GM18508 (cell line): ENCODE data around the gene SLC39A3.

Experiments
- ATAC-seq: cut with Tn5 transposase; IDR thresholded peaks from one replicate; pipeline ENCODE4 v1.9.1; 2021; ENCODE audit warnings: moderate number of reproducible peaks; ENCODE audit not compliant: insufficient read depth, unreplicated experiment

The SLC39A3 gene

DNA sequence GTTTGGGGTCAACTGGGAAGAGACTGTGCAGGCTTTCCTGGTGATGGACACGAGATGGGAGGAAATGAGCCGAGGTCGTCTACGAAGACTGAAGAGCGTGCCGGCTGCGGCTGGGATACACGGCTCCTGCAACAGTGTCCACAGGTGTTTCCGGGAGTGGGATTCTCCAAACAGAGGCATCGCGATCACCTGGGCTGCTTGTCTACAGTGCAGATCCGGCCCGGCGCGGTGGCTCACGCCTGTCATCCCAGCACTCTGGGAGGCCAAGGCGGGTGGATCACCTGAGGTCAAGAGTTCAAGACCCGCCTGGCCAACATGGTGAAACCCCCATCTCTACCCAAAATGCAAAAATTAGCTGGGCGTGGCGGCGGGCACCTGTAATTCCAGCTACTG, 11.6 kb upstream of the SLC39A3 start:
- ATAC-seq = no peak

DNA sequence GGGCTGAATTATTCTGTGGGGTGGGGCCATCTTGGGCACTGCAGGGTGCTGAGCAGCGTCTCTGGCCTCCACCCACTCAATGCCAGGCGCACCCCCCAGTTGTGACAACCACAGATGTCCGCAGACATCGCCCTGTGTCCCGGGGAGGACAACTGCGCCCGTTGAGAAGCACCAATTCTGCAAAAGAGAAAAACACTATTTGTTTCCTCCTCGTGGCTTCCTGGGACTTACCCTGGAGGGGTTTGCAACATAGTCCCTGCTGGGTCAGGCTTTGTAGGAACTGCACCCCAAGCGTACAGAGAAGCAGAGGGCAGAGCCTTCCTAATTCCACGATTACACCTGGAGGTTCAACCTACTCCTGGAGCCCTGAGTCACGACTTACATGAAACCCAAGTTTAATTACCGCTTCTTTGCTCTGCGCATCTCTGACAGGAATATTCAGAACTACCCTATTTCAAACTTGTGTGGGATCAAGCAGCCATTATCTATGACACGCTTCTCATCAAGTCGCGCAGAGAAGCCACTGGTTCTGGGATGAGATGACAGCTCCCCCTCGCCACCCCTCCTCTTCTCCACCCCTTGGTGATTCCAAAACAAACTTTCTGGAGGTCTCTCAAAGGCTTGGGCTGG, 11.1 kb upstream of the SLC39A3 start:
- no peak for ATAC-seq

DNA sequence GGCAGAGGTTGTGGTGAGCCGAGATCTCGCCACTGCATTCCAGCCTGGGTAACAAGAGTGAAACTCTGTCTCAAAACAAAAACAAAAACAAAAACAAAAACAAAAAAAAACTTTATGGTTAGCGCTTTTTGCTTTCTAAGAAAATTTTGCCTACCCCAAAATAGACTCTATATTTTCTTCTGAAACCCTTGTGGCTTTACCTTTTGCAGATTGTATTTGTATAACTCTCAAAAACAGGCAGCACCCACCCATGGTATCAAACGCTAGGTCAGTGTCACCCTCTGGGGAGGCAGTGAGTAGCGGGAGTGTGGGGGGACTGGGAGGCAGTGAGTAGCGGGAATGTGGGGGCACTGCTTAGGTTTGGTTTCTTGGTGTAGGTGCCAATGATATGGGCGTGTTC, 7.5 kb upstream of the SLC39A3 start:
- ATAC-seq = no peak

DNA sequence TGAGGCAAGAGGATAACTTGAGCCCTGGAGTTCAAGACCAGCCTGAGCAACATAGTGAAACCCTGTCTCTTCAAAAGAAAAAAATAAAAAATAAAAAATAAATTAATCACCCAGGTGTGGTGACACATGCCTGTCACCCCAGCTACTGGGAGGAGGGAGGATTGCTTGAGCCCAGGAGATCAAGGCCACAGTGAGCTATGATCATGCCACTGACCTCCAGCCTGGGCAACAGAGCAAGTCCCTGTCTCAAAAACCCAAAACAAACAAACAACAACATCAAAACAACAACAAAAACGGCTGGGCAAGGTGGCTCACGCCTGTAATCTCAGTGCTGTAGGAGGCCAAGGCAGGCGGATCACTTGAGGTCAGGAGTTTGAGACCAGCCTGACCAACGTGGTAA, 4.3 kb upstream of the SLC39A3 start:
- ATAC-seq = no peak

DNA sequence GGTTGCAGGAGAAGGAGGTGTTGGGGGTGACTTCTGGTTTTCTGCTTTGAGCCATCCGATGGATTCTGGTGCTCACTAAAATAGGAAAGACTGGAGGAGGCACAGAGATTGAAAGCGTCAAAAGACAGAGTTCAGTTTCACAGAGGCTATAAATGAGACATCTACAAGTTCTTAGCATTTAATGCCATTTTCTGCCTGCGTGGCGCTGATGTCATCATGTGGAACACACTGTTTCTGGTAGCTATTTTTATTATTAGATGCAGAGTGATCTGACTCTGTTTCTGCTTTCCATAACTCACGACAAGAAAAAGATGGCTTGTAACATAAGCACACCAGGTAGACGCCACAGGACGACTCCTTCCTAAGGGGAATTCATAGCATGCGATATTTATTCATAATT, 3.3 kb upstream of the SLC39A3 start:
- no peak for ATAC-seq

DNA sequence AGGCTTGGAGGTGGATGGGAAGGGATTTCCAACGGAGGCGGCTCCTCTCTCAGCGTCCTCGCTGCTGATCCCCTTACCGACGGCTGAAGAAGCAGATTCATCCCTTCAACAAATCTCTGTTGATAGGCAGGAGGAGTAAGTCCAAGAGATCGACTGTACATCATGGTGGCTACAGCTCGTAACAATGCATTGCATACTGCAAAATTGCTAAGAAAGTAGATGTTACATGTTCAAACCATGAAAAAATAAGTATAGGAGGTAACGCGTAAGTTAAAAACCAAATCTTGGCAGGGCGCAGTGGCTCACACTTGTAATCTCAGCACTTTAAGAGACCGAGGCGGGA, 468 bp upstream of the SLC39A3 start:
- ATAC-seq = no peak

DNA sequence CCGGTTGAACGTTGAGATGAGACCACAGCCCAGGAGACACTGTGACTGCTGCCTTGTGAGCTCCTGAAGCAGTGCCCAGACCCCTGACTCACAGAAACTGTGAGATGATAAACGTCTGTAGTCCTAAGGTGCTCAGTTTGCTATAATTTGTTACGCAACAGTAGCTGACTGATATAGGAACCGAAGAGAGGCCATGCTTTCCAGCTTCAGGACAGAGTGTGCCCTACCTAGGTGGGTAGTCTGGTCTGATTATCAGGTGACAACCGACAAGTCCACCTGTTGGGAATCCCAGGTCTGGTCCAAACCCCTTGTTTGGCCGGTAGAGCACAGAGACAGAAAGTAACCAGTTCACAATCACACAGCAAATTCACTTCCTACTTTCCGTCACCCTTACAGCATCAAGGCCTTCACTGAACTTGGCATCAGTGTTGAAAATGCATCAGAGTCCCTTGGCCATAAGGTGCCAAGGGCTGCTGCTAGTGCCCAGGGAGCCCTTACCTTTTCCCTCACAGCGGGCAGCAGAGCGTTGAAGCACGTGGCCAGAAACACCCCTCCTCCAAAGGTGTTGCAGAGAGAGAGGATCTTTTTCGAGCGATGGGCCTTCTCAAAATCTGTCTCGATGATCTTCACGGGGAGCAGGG, 3.1 kb downstream of the SLC39A3 start:
- no peak for ATAC-seq

DNA sequence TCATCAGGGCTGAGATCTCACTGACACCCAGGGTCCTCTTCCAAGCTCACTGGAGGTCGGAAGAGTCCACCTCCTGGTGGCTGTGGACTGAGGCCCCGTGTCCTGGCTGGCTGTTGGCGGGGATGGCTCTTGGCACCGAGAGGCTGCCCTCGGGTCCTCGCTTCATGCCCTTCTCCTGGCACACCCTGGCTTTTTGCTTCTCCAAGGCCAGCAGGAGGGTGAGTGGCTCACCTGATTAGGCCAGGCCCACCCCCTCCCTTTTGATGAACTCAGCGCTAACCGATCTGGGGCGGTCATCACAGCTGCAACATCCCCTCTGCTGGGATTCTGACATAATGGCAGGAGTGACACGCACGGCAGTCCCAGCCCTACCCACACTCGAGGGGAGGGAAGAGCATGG, 4.4 kb downstream of the SLC39A3 start:
- no peak for ATAC-seq

DNA sequence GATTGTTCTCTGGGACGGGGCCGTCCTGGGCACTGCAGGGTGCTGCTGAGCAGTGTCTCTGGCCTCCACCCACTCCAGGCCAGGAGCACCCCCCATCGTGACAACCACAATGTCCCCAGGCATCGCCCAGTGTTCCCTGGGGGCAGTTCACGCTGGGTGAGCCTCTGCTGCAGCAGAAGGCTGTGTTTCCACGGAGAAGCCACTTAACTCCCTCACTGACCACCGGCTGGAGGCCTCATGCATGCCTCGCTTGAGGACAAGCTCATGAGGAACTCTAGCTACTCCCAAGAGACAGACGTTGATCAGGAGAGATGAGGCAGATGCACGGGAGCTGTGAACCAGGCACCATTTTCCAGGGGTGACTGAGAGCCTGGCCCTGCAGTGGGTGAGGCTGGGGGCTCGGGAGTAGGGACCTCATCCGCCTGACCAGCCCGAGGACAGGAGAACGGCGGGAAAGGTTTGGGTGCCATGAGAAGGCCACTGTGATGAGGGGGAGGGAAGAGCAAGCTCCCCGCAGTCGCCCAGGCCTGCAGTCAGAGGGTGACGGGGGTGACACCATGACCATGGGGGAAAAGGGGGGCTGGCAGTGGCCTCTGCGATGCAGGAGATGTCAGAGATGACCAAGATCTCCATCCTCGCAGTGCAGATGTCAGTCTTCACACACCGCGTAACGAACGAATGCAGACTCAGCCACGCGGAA, 5.1 kb downstream of the SLC39A3 start:
- no peak for ATAC-seq

DNA sequence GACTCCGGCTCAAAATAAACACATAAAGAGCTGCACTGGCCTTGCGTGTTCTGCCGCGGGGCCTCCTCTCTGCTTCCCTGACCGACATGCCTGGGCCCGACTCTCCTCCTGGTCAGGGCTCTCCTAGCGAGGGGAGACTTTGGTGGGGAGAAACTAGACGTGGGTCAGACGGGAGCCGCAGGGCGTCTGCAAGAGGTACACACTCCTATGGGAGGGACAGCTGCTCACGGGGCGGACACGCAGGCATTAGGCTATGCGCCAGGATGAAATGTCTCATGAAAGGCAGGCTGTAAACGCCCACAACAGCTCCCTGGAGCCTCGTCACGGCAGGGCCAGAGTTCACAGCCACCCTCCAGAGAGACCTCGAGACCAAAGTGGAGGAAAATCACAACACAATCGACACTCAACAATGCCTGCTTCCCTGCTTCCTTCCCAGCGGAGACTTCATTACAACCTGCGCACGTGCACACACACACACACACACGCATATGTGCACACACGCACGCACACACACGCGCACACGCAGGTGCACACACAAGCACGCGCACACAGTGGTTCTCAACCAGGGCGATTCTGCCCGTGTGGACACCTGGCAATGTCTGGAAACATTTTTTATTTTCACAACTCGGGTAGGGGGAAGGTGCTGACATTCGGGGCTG, 5.8 kb downstream of the SLC39A3 start:
- no peak for ATAC-seq

DNA sequence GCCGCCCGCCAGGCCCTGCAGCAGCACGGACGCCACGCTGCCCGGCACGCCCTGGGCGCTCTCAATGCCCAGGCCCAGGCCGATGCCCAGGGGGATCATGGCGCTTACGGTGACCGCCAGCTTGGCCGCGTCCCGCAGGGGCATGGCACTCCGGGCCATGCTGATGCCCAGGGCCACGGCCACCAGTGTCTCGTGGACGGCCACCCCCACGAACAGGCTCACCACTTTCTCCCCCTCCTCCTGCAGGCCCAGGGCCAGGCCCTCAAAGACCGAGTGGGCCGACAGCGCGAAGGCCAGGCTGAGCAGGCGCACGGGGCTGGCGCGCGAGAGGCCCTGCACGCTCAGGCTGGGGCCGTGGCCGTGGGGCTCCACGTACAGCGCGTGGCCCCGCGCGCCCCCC, 6.9 kb downstream of the SLC39A3 start:
- ATAC-seq = no peak

DNA sequence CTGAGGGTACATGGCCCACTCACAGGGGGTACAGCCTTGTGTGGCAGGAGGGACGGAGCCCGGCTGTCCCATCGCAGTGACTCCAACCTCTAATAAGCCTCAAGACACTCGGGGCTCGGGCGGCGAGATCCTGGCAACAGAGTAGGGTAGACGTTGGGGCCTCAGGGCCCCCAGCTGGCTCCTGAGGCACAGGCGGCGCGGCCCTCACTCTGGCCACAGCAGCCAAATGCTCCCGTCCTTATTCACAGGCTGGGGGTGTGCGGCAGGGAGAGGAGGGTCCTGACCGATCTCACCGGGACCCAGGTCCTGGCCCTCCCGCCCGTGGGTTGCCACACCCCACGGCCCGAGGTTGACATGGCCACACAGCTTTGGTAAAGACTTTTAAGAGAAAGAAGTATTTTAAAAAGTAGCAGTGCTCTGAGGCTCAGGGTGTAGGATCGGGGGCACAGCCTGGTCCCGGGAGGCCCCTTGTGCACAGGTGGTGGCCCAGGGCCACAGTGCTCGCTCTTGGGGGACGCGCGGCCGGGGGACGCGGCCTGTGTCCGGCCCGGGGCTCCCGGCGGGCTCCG, 7.6 kb downstream of the SLC39A3 start:
- no peak for ATAC-seq

DNA sequence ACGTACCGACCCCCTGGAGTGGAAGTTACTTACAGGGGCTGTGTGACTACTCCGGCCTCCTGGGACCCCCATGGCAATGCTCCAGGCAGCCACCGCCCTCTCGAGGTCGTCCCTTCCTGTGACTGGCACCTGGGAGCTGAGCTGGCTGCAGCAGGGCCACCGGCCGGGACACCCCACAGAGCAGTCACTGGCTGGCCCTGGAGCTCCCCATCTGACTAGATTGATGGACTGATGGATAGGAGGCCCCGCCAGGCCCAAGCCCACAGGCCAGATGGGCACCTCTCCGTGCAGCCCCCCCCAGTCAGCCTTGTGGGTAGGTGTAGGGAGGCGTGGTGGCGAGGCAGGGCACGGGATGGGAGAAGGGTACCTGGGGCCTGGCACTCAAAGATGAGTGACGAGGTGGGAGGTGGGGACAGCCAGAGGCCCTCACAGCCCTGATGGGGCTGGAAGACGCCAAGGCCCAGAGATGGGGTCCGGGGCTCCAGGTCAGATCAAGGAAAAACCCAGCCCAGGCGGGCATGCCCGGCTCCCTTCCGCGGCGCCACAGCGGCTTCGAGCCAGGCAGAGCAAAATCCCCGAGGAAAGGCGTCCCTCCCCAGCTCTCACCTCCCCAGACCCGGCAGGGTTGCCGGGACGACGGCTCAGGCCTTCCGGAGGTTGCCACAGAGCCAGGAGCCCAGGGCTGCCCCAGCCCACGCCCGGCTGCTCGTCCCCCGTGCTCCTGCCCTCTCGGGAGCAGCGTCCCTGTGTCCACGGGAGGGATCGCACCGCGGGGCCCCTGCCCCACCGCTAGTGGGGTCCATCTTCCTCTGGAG, 8.4 kb downstream of the SLC39A3 start:
- no peak for ATAC-seq

DNA sequence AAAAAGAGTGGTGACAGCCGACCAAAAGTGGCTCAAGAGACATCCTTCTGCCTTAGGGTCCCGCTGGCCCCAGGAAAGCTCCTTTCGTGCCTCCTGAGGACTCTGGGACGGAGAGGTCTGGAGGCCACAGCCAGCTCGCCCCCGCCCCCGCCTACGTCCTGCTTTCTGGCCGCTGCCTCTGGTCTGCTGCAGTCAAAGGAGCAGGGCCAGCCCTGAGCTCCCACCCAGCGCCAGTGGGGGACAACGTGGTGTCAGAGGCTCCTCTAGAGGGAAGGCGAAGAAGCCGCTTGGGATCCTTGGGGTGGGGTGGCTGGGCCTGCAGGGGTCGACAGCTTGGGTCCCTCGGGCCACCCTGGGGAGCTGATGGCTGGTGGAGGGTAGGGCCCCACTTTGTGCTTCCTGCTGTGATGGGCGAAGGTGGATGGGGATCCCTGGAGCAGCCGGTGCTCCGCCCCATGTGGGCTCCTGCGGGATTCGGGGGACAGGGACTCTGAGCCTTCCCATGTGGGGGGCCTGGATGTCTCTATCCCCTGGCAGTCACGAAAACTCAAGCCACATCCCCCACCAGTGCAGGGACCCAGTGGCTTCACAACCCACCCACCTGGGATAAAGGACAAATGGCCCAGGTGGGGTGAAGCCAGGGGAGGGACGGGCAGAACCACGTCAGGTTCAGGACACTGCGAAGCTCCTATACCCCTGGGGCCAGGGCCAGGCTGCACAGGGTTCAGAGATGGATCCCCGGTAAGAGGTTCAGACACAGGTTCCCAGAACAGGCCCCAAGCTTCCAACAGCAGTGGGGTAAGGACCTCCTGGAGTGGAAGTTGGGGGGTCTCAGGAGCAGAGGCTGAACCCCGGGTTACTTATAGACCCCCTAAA, 9.6 kb downstream of the SLC39A3 start:
- no peak for ATAC-seq

DNA sequence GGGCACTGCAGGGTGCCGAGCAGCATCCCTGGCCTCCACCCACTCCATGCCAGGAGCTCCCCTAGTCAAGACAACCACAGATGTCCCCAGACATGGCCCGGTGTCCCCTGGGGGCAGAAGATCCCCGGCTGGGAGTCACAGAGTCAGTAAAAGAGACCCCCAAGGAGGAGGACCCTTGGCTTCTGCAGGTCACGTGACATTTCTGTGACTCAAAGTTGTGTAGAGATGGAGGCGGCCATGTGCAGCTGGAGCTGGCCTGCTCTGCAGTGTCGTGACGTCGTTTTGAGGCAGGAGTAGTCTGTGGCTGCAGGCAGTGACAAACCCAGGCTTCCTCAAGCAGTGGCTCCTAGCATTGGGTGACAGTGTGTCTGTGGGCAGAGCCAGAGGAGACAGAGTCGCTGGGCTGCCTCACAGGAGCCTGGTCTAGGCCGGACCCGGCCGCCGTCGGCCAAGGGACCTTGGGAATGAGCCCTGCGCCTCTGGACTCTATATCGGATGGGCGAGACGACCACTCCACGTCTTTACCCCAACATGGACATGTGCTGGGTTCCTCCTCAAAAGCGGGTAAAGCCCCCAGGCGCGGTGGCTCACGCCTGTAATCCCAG, 10.9 kb downstream of the SLC39A3 start:
- ATAC-seq = no peak

DNA sequence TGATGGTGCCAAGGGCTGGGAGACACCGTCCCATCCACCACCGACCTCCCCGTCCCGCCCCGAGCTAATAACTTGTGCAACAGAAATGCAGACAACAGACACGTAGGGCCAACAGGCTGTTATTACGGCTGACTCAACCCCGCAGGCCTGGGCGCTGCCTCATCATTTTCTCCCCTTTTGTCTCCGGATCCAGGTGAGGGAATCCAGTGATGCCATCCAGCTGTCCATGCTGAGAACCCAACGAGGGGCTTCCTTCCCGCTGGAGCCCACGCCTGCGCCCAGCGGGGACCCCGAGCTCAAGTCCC, 12.2 kb downstream of the SLC39A3 start:
- ATAC-seq = no peak

DNA sequence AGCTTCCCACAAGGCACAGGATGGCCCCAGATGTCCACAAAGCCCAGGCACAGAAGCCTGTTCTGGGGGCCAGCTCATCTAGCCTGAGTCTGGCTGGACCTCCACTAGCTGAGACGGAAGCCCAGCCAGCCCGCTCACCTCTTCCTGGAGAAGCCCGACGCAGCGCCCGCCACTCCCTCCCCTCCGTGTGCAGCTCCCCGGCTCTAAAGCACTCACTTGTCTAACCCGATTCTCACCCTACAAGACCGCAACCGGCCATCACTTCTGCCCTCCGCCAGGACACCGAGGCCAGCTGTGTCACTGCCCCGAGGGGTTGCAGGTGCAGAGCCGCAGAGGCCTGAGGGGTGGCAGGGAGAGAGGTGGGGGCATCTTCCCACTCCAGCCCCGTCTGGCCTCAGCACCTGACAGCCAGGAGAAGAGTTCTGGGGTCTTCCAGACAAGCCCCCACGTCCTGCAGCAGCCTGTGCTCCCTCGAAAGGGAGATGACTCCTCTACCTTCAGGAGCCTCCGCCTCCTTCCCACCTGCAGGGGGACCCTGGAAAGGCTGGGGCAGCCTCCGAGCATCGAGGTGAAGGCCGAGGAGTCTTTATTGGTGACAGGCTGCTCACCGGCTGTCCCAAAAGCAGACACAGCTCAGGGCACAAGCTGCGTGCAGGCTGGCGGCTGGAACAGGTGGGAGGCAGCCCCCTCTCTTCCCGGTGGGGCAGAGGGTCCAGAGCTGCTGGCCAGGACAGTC, 12.7 kb downstream of the SLC39A3 start:
- no peak for ATAC-seq

DNA sequence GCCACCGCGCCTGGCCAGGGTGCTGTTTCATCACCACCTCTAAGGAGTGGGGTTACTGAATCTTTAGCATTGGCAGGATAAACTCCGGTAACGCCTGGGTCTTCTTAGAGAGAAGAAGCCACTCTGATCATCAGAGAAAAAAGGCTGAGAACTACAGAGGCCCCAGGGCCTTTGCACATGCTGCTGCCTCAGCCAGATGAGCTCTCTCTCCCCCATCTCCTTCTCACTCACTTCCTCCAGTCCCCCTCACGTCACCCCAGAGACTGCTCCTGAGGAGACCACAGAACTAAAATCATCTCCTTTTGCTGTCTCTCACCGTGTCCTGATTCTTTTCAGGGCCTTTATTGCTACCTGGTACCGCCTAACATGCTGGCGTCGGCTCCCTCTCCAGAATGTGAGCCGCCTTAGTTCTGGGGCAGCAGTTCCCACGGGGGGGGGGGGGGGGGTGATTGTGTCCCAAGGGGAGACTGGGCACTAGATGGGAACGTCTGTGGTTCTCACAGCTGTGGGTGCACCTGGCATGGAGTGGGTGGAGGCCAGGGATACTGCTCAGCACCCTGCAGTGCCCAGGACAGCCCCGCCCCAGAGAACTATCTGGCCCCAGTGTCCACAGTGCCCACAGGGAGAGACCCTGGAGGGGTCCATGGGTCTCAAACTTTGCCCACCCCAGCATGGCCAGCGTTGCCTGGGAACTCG, 13.5 kb downstream of the SLC39A3 start:
- ATAC-seq = no peak
